ENCODE measurements around the gene GORASP2.

The GORASP2 gene

GRCh38 chr2:171004833-171005232, 75.8 kb downstream of the GORASP2 start:
- DNase-seq: no peak

DNA sequence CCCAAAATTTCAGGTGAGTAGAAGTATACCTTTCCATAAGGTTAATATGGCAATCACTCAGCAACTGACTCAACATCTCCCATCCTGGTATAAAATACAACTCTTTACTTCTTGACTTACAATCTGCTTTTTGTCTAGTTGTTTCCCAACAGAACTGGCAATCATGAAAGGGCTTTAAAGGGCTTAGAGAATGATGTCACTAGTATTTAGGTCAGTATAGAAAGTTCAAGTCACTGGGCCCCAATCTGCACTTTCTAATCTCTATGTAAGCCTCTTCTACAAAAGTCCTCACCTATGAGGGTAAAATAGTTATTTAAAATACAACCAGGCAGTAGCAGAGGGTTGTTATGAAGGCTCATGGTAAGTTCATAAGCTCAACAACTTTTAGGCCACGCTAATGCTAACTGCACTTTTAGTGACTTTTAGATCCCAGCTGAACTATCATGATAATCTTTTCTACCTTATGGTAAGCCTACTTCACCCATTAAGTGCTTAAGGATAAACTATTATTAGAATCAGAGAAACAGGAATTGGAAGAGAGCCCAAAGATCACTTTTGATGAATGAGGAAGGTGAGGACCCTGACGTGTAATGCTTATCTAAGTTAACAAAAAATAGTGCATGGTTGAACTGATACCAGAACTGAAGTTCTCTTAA, 79.6 kb downstream of the GORASP2 start:
- DNase-seq: no peak

DNA sequence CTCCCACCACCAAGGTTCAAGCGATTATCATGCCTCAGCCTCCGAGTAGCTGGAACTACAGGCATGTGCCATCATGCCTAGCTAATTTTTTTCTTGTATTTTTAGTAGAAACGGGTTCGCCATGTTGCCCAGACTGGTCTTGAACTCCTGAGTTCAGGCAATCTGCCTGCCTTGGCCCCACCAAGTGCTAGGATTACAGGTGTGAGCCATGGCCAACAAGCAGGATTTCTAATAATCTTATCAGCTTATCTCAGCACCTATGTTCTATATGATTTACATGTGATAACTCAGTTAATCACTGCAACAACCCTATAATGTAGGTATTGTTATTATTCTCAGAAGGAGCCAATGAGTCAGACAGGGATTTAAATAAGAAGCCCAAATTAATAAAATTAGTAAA, 80.3 kb downstream of the GORASP2 start:
- DNase-seq: no peak

DNA sequence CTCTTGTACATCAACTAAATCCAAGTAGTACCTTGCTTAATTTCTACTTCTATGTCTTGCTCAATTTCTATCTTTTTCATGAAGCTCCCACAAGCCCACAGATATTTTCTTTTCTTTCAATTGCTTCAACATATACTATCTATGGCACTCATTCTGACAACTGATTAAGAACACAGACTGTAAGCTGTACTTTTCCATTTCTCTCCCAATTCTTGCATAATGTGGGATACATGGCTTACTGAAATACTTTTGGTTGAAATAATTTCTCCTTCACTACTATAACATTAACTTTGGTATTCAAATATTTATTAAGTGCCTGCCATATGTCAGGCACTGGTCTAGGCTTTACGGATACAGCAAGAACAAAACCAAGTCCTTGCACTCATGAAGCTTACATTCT, 84.8 kb downstream of the GORASP2 start:
- no peak for DNase-seq

- DNase-seq: no peak
Observed at GRCh38 chr2:171016125-171016524, 87.1 kb downstream of the GORASP2 start.
